Fibroblast of lung (primary cell): ENCODE results near the gene DNAJA1.

Experiments used
- CTCF ChIP-seq, 2 donors: IDR thresholded peaks in 1 of 2; conservative IDR thresholded peaks in 1 of 2; 1 replicate in 1 of 2; 2 replicates in 1 of 2; pipeline ENCODE4 v1.5.1; 2011 to 2012; ENCODE audit warnings: low read length in 2 of 2, control low read depth in 1 of 2, inconsistent platforms in 1 of 2, low read depth in 1 of 2, mild to moderate bottlenecking in 1 of 2
- EZH2 ChIP-seq: IDR thresholded peaks from 2 replicates; pipeline ENCODE4 v1.5.1; 2012; ENCODE audit warnings: low read length, control low read depth, mild to moderate bottlenecking; ENCODE audit errors: missing control alignments

- peak; percentile 19 to 31 for TF ChIP-seq CTCF (conservative IDR thresholded peaks at IDR 0.05 in 1 of 2, IDR thresholded peaks at IDR 0.05 in 1 of 2; ENCODE audit: low read depth in 1 of 2, low read length in 2 of 2)
- no peak for TF ChIP-seq EZH2
Measured at GRCh38 chr9:33044677-33045282, 19.7 kb downstream of the DNAJA1 start.
